ENCODE data around the gene NEMP1. TPM values are rescaled to one million over a fixed set of nuclear protein-coding genes. Genes with fewer than 3 reads are reported as not detected.

Gene NEMP1
- total RNA-seq, 4 donors from 2014 or later, result 4.0 to 66.7 (median 5.2) TPM

- TF ChIP-seq POLR2AphosphoS5 (IDR thresholded peaks at IDR 0.05) (peak in 1 of 3 donors; percentile 37), CTCF (IDR thresholded peaks at IDR 0.05) (no peak)
- Histone ChIP-seq H3K9me3 (no peaks in the 10 kb centered on the region), H3K27ac (peak overlapping the region in 1 of 4 donors; percentile 26), H3K36me3 (peaks cover 0 to 37% (median 10%) of the 10 kb centered on the region in 4 donors), H3K4me3 (no peak overlapping the region), H3K4me1 (peaks cover 12 to 48% (median 27%) of the 10 kb centered on the region in 4 donors), H3K27me3 (no peaks in the 10 kb centered on the region)
- in situ Hi-C loops (cut with MboI; ENCODE audit: low pct_ligation_motif_present in 1 of 4, low pct_unique_long_range_greater_than_20kb in 1 of 4, low sequenced_read_pairs in 3 of 4) (no loop called here), intact Hi-C loops (cut with DNase I; ENCODE audit: low total_unique reads) (no loop called here)
- DNase-seq, result no peak
- 67 to 70% methylated on average over 3 to 7 of the region's 7 CpGs for WGBS, 2 donors (ENCODE audit: low coverage in 1 of 2)
Measured at GRCh38 chr12:57107456-57108155, 29.0 kb upstream of the NEMP1 start.

GRCh38 chr12:57106021-57106708 is 27.6 kb upstream of the NEMP1 start:
- Histone ChIP-seq H3K27ac (no peak overlapping the region), H3K9me3 (no peaks in the 10 kb centered on the region), H3K4me3 (no peak overlapping the region), H3K27me3 (no peaks in the 10 kb centered on the region), H3K36me3 (peaks cover 0 to 37% (median 10%) of the 10 kb centered on the region in 4 donors), H3K4me1 (peaks cover 9 to 58% (median 27%) of the 10 kb centered on the region in 4 donors)
- in situ Hi-C loops (cut with MboI; ENCODE audit: low pct_ligation_motif_present in 1 of 4, low pct_unique_long_range_greater_than_20kb in 1 of 4, low sequenced_read_pairs in 3 of 4) (no loop called here), intact Hi-C loops (cut with DNase I; ENCODE audit: low total_unique reads) (no loop called here)
- DNase-seq, result no peak
- TF ChIP-seq EP300 (IDR thresholded peaks at IDR 0.05; ENCODE audit: low read depth), result no peak
- no peak for TF ChIP-seq POLR2A (IDR thresholded peaks at IDR 0.05)
- TF ChIP-seq CTCF (IDR thresholded peaks at IDR 0.05), result no peak
- TF ChIP-seq POLR2AphosphoS5 (IDR thresholded peaks at IDR 0.05), result no peak
- WGBS, 2 donors (ENCODE audit: low coverage in 1 of 2), result 80 to 93% methylated on average over 3 to 9 of the region's 9 CpGs

- in situ Hi-C loops (cut with MboI; ENCODE audit: low pct_ligation_motif_present in 1 of 4, low pct_unique_long_range_greater_than_20kb in 1 of 4, low sequenced_read_pairs in 3 of 4), result no loop called here
- DNase-seq, result no peak
- no peak for TF ChIP-seq POLR2AphosphoS5 (IDR thresholded peaks at IDR 0.05)
- no peak for TF ChIP-seq EP300 (IDR thresholded peaks at IDR 0.05; ENCODE audit: low read depth)
- no peak for TF ChIP-seq CTCF (IDR thresholded peaks at IDR 0.05)
- no peak for TF ChIP-seq POLR2A (IDR thresholded peaks at IDR 0.05)
- WGBS, 2 donors (ENCODE audit: low coverage in 1 of 2), result 83 to 93% methylated on average over 1 to 12 of the region's 14 CpGs
- no peaks in the 10 kb centered on the region for H3K9me3 ChIP-seq
- H3K27ac ChIP-seq, result no peak overlapping the region
- no peaks in the 10 kb centered on the region for H3K27me3 ChIP-seq
- peaks cover 9 to 67% (median 30%) of the 10 kb centered on the region in 4 donors for H3K4me1 ChIP-seq
- intact Hi-C loops (cut with DNase I; ENCODE audit: low total_unique reads), result no loop called here
- H3K4me3 ChIP-seq, result no peak overlapping the region
- H3K36me3 ChIP-seq, result peaks cover 0 to 37% (median 10%) of the 10 kb centered on the region in 4 donors
Measured at GRCh38 chr12:57105011-57105753, 26.6 kb upstream of the NEMP1 start.

GRCh38 chr12:57104292-57104910 is 25.8 kb upstream of the NEMP1 start:
- Histone ChIP-seq H3K9me3 (no peaks in the 10 kb centered on the region), H3K27ac (no peak overlapping the region), H3K27me3 (no peaks in the 10 kb centered on the region), H3K4me1 (peaks cover 4 to 68% (median 23%) of the 10 kb centered on the region in 4 donors), H3K36me3 (peaks cover 0 to 43% (median 10%) of the 10 kb centered on the region in 4 donors), H3K4me3 (no peak overlapping the region)
- 89 to 92% methylated on average over 6 to 12 of the region's 12 CpGs for WGBS, 2 donors (ENCODE audit: low coverage in 1 of 2)
- no peak for TF ChIP-seq EP300 (IDR thresholded peaks at IDR 0.05; ENCODE audit: low read depth)
- no peak for TF ChIP-seq POLR2A (IDR thresholded peaks at IDR 0.05)
- no peak for TF ChIP-seq POLR2AphosphoS5 (IDR thresholded peaks at IDR 0.05)
- no peak for TF ChIP-seq CTCF (IDR thresholded peaks at IDR 0.05)
- no peak for DNase-seq
- intact Hi-C loops (cut with DNase I; ENCODE audit: low total_unique reads), result no loop called here
- in situ Hi-C loops (cut with MboI; ENCODE audit: low pct_ligation_motif_present in 1 of 4, low pct_unique_long_range_greater_than_20kb in 1 of 4, low sequenced_read_pairs in 3 of 4), result no loop called here

Measured in transverse colon (tissue), 4 donors.